ENCODE data around the gene PRSS1.
"Not testable (repeated sequence)": the region's sequence is repeated elsewhere in the genome, so short reads cannot be mapped to it uniquely, and the experiment has no call there.

Gene PRSS1

DNA sequence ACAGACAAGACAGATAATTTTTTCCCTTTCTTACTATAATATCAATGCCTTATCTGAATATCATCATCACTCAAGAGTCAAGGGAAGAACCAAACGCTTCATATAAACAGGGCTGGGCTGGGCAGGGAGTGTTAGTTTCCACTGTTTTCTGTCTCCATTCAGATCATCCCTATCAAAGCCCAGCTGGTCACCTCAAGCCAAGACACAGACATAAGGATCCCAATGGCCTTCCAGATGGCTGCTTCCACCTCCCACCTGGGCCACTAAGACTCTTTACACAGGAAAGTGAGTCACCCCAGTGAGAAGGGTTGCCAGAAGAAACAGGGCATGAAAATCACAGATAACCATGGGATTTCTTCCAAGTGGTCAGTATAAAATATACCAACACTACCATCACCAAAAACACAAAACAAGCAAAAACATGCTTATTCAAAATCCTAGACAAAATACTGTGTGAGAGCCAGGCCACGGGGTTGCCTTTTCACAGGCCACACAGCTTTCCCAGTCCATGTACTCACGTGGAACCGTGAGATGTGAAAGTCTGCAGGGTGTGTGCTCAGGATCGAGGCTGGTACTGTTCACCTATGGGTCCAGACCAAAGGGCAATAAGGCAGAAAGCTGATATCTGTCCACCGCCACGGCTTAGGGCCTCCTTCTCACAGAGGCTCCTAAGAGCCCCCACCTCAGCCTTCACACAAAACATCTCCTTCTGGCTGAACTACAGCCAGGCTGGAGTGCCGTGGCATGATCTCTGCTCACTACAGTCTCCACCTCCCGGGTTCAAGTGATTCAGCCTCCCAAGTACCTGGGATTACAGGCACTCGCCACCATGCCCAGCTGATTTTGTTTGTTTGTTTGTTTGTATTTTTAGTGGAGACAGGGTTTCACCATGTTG, 5.7 kb downstream of the PRSS1 start:
- Histone ChIP-seq H2AK5ac (ENCODE audit: low read length, severe bottlenecking) (no peak overlapping the region), H4K8ac (ENCODE audit: low read length) (no peak overlapping the region), H3K9ac (ENCODE audit: low read length) (no peak overlapping the region), H2BK15ac (ENCODE audit: low read depth, poor library complexity, severe bottlenecking) (no peak overlapping the region), H2BK5ac (ENCODE audit: low read depth, low read length, poor library complexity, severe bottlenecking) (no peak overlapping the region), H3K27ac (ENCODE audit: low read length, poor library complexity, severe bottlenecking) (no peak overlapping the region), H3K14ac (ENCODE audit: low read length in 2 of 2) (no peak overlapping the region), H4K91ac (ENCODE audit: low read length) (no peak overlapping the region), H3K4me3 (ENCODE audit: insufficient read depth in 1 of 2, low read depth in 1 of 2, low read length in 2 of 2) (no peak overlapping the region), H3K4me2 (ENCODE audit: low read length, poor library complexity, severe bottlenecking) (no peak overlapping the region), H3K79me1 (replicated peaks; ENCODE audit: low read length, poor library complexity, severe bottlenecking) (no peaks in the 10 kb centered on the region), H2BK12ac (ENCODE audit: low read length in 2 of 2) (no peak overlapping the region), H3K36me3 (ENCODE audit: control insufficient read depth in 1 of 2, insufficient read depth in 2 of 2, low read depth in 1 of 2, low read length in 2 of 2) (no peaks in the 10 kb centered on the region), H3K4ac (ENCODE audit: low read depth in 1 of 2, low read length in 2 of 2) (no peak overlapping the region), H2AFZ (ENCODE audit: low read depth, low read length) (no peak overlapping the region), H3K4me1 (ENCODE audit: control insufficient read depth, insufficient read depth, low read depth, low read length) (no peaks in the 10 kb centered on the region), H3K27me3 (ENCODE audit: control insufficient read depth in 1 of 2, insufficient read depth in 1 of 2, low read length in 2 of 2) (peaks cover 0 to 18% of the 10 kb centered on the region in 2 experiments), H3K23ac (ENCODE audit: low read length in 2 of 2) (no peak overlapping the region), H2BK120ac (ENCODE audit: low read depth, low read length) (no peak overlapping the region), H3K9me3 (ENCODE audit: control insufficient read depth, low read length) (no peaks in the 10 kb centered on the region), H3K18ac (ENCODE audit: low read depth in 1 of 2, low read length in 2 of 2) (no peak overlapping the region)
- 68% methylated on average over 9 of the region's 10 CpGs for WGBS
- DNase-seq, result no peak

DNA sequence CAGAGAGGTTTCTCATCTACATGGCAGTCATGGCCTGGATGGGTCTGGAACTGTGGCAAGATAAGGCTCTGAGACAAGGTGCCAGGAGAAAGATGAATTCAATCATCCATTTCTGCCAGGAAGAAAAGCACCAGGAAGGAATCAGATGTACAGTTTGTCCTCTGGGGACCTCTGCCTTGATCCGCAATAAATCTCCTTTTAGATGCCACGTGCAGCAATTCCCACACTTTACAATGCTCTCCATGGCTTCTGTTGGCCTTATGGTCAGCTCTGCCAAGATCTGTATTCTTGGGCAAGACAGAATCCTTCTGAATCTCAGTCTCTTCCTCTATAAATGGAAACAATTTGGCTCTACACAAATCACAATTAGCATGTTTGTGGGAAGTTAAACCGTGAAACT, 9.0 kb downstream of the PRSS1 start:
- H3K79me1 ChIP-seq (replicated peaks; ENCODE audit: low read length, poor library complexity, severe bottlenecking); H2BK15ac ChIP-seq (ENCODE audit: low read depth, poor library complexity, severe bottlenecking); H2BK5ac ChIP-seq (ENCODE audit: low read depth, low read length, poor library complexity, severe bottlenecking); H2BK12ac ChIP-seq (ENCODE audit: low read length in 2 of 2); H3K23ac ChIP-seq (ENCODE audit: low read length in 2 of 2); H3K14ac ChIP-seq (ENCODE audit: low read length in 2 of 2); H3K4ac ChIP-seq (ENCODE audit: low read depth in 1 of 2, low read length in 2 of 2); H3K36me3 ChIP-seq (ENCODE audit: control insufficient read depth in 1 of 2, insufficient read depth in 2 of 2, low read depth in 1 of 2, low read length in 2 of 2); H3K27ac ChIP-seq (ENCODE audit: low read length, poor library complexity, severe bottlenecking); H3K9ac ChIP-seq (ENCODE audit: low read length); H3K4me3 ChIP-seq (ENCODE audit: insufficient read depth in 1 of 2, low read depth in 1 of 2, low read length in 2 of 2); H4K8ac ChIP-seq (ENCODE audit: low read length); H3K4me1 ChIP-seq (ENCODE audit: control insufficient read depth, insufficient read depth, low read depth, low read length); DNase-seq; H3K4me2 ChIP-seq (ENCODE audit: low read length, poor library complexity, severe bottlenecking); H2BK120ac ChIP-seq (ENCODE audit: low read depth, low read length); H3K18ac ChIP-seq (ENCODE audit: low read depth in 1 of 2, low read length in 2 of 2); H3K9me3 ChIP-seq (ENCODE audit: control insufficient read depth, low read length); H4K91ac ChIP-seq (ENCODE audit: low read length); H2AK5ac ChIP-seq (ENCODE audit: low read length, severe bottlenecking); H2AFZ ChIP-seq (ENCODE audit: low read depth, low read length): not testable (repeated sequence)
- 55% methylated on average over 2 of the region's 3 CpGs for WGBS
- peaks cover 3 to 28% of the 10 kb centered on the region in 2 experiments for H3K27me3 ChIP-seq (ENCODE audit: control insufficient read depth in 1 of 2, insufficient read depth in 1 of 2, low read length in 2 of 2)

- Histone ChIP-seq H4K8ac (ENCODE audit: low read length) (no peak overlapping the region), H3K36me3 (ENCODE audit: control insufficient read depth in 1 of 2, insufficient read depth in 2 of 2, low read depth in 1 of 2, low read length in 2 of 2) (no peaks in the 10 kb centered on the region), H2AFZ (ENCODE audit: low read depth, low read length) (no peak overlapping the region), H3K18ac (ENCODE audit: low read depth in 1 of 2, low read length in 2 of 2) (no peak overlapping the region), H2BK15ac (ENCODE audit: low read depth, poor library complexity, severe bottlenecking) (no peak overlapping the region), H3K4me3 (ENCODE audit: insufficient read depth in 1 of 2, low read depth in 1 of 2, low read length in 2 of 2) (no peak overlapping the region), H3K79me1 (replicated peaks; ENCODE audit: low read length, poor library complexity, severe bottlenecking) (no peaks in the 10 kb centered on the region), H2BK120ac (ENCODE audit: low read depth, low read length) (no peak overlapping the region), H3K9me3 (ENCODE audit: control insufficient read depth, low read length) (no peaks in the 10 kb centered on the region), H3K4me1 (ENCODE audit: control insufficient read depth, insufficient read depth, low read depth, low read length) (no peaks in the 10 kb centered on the region), H3K4ac (ENCODE audit: low read depth in 1 of 2, low read length in 2 of 2) (no peak overlapping the region), H2BK12ac (ENCODE audit: low read length in 2 of 2) (no peak overlapping the region), H2BK5ac (ENCODE audit: low read depth, low read length, poor library complexity, severe bottlenecking) (no peak overlapping the region), H4K91ac (ENCODE audit: low read length) (no peak overlapping the region), H2AK5ac (ENCODE audit: low read length, severe bottlenecking) (no peak overlapping the region), H3K27ac (ENCODE audit: low read length, poor library complexity, severe bottlenecking) (no peak overlapping the region), H3K27me3 (ENCODE audit: control insufficient read depth in 1 of 2, insufficient read depth in 1 of 2, low read length in 2 of 2) (peaks cover 3 to 28% of the 10 kb centered on the region in 2 experiments), H3K14ac (ENCODE audit: low read length in 2 of 2) (no peak overlapping the region), H3K4me2 (ENCODE audit: low read length, poor library complexity, severe bottlenecking) (no peak overlapping the region), H3K9ac (ENCODE audit: low read length) (no peak overlapping the region), H3K23ac (ENCODE audit: low read length in 2 of 2) (no peak overlapping the region)
- DNase-seq, result no peak
- 94% methylated on average over 1 of the region's 1 CpG for WGBS
Measured at GRCh38 chr7:142759433-142759832, 10.2 kb downstream of the PRSS1 start.

- no peak overlapping the region for H3K23ac ChIP-seq (ENCODE audit: low read length in 2 of 2)
- no peak overlapping the region for H2BK120ac ChIP-seq (ENCODE audit: low read depth, low read length)
- no peaks in the 10 kb centered on the region for H3K4me1 ChIP-seq (ENCODE audit: control insufficient read depth, insufficient read depth, low read depth, low read length)
- no peak overlapping the region for H3K18ac ChIP-seq (ENCODE audit: low read depth in 1 of 2, low read length in 2 of 2)
- H3K79me1 ChIP-seq (replicated peaks; ENCODE audit: low read length, poor library complexity, severe bottlenecking), result no peaks in the 10 kb centered on the region
- WGBS, result 62% methylated on average over 5 of the region's 5 CpGs
- H2AK5ac ChIP-seq (ENCODE audit: low read length, severe bottlenecking), result no peak overlapping the region
- H3K36me3 ChIP-seq (ENCODE audit: control insufficient read depth in 1 of 2, insufficient read depth in 2 of 2, low read depth in 1 of 2, low read length in 2 of 2), result no peaks in the 10 kb centered on the region
- no peak overlapping the region for H3K4ac ChIP-seq (ENCODE audit: low read depth in 1 of 2, low read length in 2 of 2)
- peaks cover 3 to 28% of the 10 kb centered on the region in 2 experiments for H3K27me3 ChIP-seq (ENCODE audit: control insufficient read depth in 1 of 2, insufficient read depth in 1 of 2, low read length in 2 of 2)
- H3K9me3 ChIP-seq (ENCODE audit: control insufficient read depth, low read length), result no peaks in the 10 kb centered on the region
- no peak overlapping the region for H3K4me2 ChIP-seq (ENCODE audit: low read length, poor library complexity, severe bottlenecking)
- H4K91ac ChIP-seq (ENCODE audit: low read length), result no peak overlapping the region
- H2BK15ac ChIP-seq (ENCODE audit: low read depth, poor library complexity, severe bottlenecking), result no peak overlapping the region
- H3K9ac ChIP-seq (ENCODE audit: low read length), result no peak overlapping the region
- no peak overlapping the region for H3K4me3 ChIP-seq (ENCODE audit: insufficient read depth in 1 of 2, low read depth in 1 of 2, low read length in 2 of 2)
- H3K27ac ChIP-seq (ENCODE audit: low read length, poor library complexity, severe bottlenecking), result no peak overlapping the region
- no peak overlapping the region for H4K8ac ChIP-seq (ENCODE audit: low read length)
- H2AFZ ChIP-seq (ENCODE audit: low read depth, low read length), result no peak overlapping the region
- no peak overlapping the region for H2BK5ac ChIP-seq (ENCODE audit: low read depth, low read length, poor library complexity, severe bottlenecking)
- no peak overlapping the region for H2BK12ac ChIP-seq (ENCODE audit: low read length in 2 of 2)
- DNase-seq, result no peak
- H3K14ac ChIP-seq (ENCODE audit: low read length in 2 of 2), result no peak overlapping the region
Measured at GRCh38 chr7:142760071-142760642, 10.9 kb downstream of the PRSS1 start.
